Activated CD8-positive, alpha-beta T cell treated with anti-CD3 and anti-CD28 coated beads, Interleukin-2, amount 10 ng/mL, durations not matched to agents 7 days and 5 days (primary cell): ENCODE data around the gene DACH1. TPM values are rescaled to one million over a fixed set of nuclear protein-coding genes. Genes with fewer than 3 reads are reported as not detected.

Experiments
- ATAC-seq: fragments of 150-1000 bp; cut with Tn5 transposase; one replicate; pipeline ENCODE4 v1.10.0; 2021; ENCODE audit warnings: moderate library complexity
- CTCF ChIA-PET: fragments of 350-600 bp; sonication (Branson Sonifier 250); formaldehyde crosslinking; loops from one replicate; lab custom pipeline; 2021; ENCODE audit warnings: antibody characterized with exemption; lab: Charles Lee
- POLR2A ChIA-PET: fragments of 350-600 bp; sonication (Branson Sonifier 250); formaldehyde crosslinking; loops from one replicate; lab custom pipeline; 2021; ENCODE audit warnings: antibody characterized with exemption; lab: Charles Lee
- DNase-seq: peaks from one replicate; pipeline ENCODE4 v3.0.0-alpha.2; 2020
- H3K27ac Mint-ChIP-seq: one replicate; pipeline ENCODE4 v1.8.0; 2021; ENCODE audit warnings: mild to moderate bottlenecking, mixed read lengths
- H3K27me3 Mint-ChIP-seq: one replicate; pipeline ENCODE4 v1.8.0; 2021; ENCODE audit warnings: low read depth, mixed read lengths
- H3K36me3 Mint-ChIP-seq: one replicate; pipeline ENCODE4 v1.8.0; 2021; ENCODE audit warnings: low read depth, mixed read lengths
- H3K4me1 Mint-ChIP-seq: one replicate; pipeline ENCODE4 v1.8.0; 2021; ENCODE audit warnings: low read depth, mixed read lengths
- H3K4me3 Mint-ChIP-seq: one replicate; pipeline ENCODE4 v1.8.0; 2021; ENCODE audit warnings: mild to moderate bottlenecking, mixed read lengths
- H3K9me3 Mint-ChIP-seq: one replicate; pipeline ENCODE4 v1.8.0; 2022; ENCODE audit warnings: mixed read lengths; ENCODE audit not compliant: insufficient read depth
- total RNA-seq, 2 experiments: library from RNA; stranded (reverse); gene quantifications; one replicate each; pipeline ENCODE4 v1.2.3, GENCODE V29; 2021

Gene DACH1
- total RNA-seq, 2 experiments from 2014 or later, result not detected

DNA sequence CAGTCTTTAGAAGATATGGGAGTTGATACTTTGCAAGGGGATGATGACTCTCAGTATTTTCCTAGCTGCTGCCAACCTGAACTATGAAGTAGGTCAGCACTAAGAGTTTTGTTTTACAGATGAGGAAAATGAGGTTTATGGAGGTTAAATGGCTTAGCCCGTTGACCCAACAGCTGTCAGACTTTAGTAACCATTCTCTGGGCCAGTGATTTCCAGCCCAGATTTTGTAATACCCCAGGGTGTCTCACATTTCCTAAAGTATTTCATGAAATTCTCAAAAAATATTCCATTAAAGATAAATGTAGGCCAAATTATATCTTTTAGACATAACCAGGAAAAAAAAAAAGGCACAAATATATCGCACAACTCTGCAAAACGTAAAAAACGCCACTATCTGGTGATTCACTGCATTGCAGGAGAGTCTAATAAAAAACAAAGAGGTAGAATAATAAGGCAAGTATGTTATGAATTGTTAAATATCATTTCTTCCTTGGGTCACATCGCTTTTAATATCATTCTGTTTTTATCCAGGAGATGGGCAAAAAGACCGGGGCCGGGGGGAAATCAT, 112.5 kb downstream of the DACH1 start:
- ChIA-PET POLR2A (no interaction called here), CTCF (no interaction called here)
- DNase-seq (no peak), ATAC-seq (no peak)
- Mint-ChIP-seq H3K9me3 (no peaks in the 10 kb centered on the region), H3K4me1 (no peaks in the 10 kb centered on the region), H3K36me3 (no peaks in the 10 kb centered on the region), H3K27ac (no peak overlapping the region), H3K4me3 (no peak overlapping the region), H3K27me3 (no peaks in the 10 kb centered on the region)

DNA sequence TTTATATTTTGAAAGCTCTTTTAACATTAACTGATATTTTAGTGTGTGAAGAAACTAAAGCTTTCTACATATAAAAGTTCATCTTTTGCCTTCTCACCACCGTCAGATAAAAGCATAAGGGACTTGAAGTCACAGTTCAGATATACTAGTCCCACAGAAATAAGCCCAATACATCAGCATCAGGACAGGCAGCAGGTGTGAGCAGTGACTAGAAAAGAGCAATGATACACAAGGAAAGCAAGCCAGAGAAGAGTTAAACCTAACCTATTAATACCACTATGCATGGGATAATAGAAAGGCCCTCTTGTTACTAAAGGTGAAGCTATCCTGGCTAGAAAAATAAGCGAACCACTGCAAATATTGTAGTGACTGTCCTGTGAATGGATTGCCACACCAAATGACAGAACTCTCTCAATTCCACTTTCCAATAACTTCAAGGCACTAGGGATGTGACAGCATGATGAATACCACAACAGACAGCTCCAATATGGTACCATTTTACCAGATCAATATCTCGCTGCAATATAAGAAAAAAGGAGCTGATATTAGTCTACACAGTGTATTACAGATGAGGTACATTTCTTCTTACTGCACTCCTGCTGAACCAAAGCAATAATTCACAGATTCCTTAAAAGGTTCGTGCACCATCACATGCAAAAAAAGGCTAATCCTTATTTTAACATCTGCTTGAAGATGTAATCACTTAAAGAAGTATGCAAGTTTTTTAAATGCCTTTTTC, 114.1 kb downstream of the DACH1 start:
- CTCF ChIA-PET, result no interaction called here
- no peaks in the 10 kb centered on the region for H3K36me3 Mint-ChIP-seq
- no peaks in the 10 kb centered on the region for H3K4me1 Mint-ChIP-seq
- POLR2A ChIA-PET, result no interaction called here
- no peaks in the 10 kb centered on the region for H3K27me3 Mint-ChIP-seq
- H3K9me3 Mint-ChIP-seq, result no peaks in the 10 kb centered on the region
- H3K4me3 Mint-ChIP-seq, result no peak overlapping the region
- no peak for DNase-seq
- H3K27ac Mint-ChIP-seq, result no peak overlapping the region
- ATAC-seq, result no peak

DNA sequence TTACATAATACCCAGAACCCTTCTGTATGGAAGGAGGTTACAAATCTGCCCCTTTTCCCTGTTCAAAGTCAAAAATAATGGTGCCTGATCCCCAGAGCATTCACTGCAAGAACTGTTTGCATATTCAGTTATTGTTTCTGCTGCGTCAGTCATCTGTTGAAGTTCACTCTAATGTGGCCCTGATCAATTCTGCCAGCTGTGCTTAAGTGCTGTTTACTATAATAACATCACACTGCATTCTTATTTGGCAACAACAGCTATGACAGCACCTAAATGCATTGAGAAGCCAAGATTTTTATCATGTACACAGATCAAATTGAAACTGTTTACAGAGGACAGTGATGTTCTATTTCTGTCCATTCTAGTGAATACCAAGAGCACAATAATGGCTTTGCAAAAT, 115.9 kb downstream of the DACH1 start:
- Mint-ChIP-seq H3K36me3 (no peaks in the 10 kb centered on the region), H3K4me1 (no peaks in the 10 kb centered on the region), H3K4me3 (no peak overlapping the region), H3K27ac (no peak overlapping the region), H3K27me3 (no peaks in the 10 kb centered on the region), H3K9me3 (no peaks in the 10 kb centered on the region)
- DNase-seq, result no peak
- CTCF ChIA-PET, result no interaction called here
- ATAC-seq, result no peak
- POLR2A ChIA-PET, result no interaction called here

GRCh38 chr13:71730267-71730666, 136.7 kb downstream of the DACH1 start:
- Mint-ChIP-seq H3K27me3 (no peaks in the 10 kb centered on the region), H3K9me3 (no peaks in the 10 kb centered on the region), H3K4me1 (no peaks in the 10 kb centered on the region), H3K36me3 (no peaks in the 10 kb centered on the region), H3K27ac (no peak overlapping the region), H3K4me3 (no peak overlapping the region)
- DNase-seq (no peak), ATAC-seq (no peak)
- CTCF ChIA-PET, result no interaction called here
- POLR2A ChIA-PET, result no interaction called here

GRCh38 chr13:71729441-71729840, 137.6 kb downstream of the DACH1 start:
- Mint-ChIP-seq H3K9me3 (no peaks in the 10 kb centered on the region), H3K4me1 (no peaks in the 10 kb centered on the region), H3K27me3 (no peaks in the 10 kb centered on the region), H3K27ac (no peak overlapping the region), H3K4me3 (no peak overlapping the region), H3K36me3 (no peaks in the 10 kb centered on the region)
- ChIA-PET CTCF (no interaction called here), POLR2A (no interaction called here)
- ATAC-seq, result no peak
- no peak for DNase-seq

DNA sequence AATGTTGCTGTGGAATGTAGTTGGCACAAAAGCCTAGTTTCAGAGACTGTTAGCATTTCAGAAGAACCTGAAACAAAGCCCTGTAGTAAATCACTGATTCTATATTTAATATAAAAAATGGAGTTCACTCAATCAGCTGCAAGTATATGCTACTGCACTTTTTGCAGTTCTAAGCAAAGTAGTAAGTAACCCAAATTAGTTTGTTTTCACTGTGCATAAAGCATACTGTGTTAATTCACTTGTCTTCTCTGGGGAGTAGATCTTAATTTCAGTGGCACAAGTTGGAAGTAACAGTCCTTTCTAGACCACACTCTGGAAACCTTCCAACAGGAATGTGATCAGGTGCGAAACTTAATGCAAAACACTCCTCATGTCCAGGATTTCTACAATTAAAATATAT, 139.3 kb downstream of the DACH1 start:
- ATAC-seq (no peak), DNase-seq (no peak)
- Mint-ChIP-seq H3K27me3 (no peaks in the 10 kb centered on the region), H3K4me3 (no peak overlapping the region), H3K27ac (no peak overlapping the region), H3K36me3 (no peaks in the 10 kb centered on the region), H3K4me1 (no peaks in the 10 kb centered on the region), H3K9me3 (no peaks in the 10 kb centered on the region)
- ChIA-PET POLR2A (no interaction called here), CTCF (no interaction called here)

GRCh38 chr13:71727042-71727441, 140.0 kb downstream of the DACH1 start:
- DNase-seq (no peak), ATAC-seq (no peak)
- Mint-ChIP-seq H3K36me3 (no peaks in the 10 kb centered on the region), H3K4me3 (no peak overlapping the region), H3K9me3 (no peaks in the 10 kb centered on the region), H3K4me1 (no peaks in the 10 kb centered on the region), H3K27ac (no peak overlapping the region), H3K27me3 (no peaks in the 10 kb centered on the region)
- POLR2A ChIA-PET, result no interaction called here
- CTCF ChIA-PET, result no interaction called here

DNA sequence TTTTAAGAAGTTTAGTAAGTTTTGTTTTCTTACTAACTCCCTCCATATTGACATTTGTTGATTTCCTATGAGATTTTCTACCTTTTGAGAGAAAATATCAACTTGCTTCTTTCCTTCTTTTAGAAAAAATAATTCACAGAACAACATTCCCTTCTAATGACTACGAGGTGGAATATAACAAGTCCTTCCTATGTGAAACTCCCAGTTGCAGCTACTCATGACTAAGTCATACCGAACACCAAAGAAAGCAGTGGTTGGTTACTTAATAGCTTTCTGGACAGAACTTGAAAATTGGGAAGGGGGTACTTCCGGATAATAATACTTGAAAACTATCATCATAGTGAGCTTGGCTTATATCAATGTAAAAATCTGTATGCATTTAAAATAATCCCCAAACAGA, 144.8 kb downstream of the DACH1 start:
- Mint-ChIP-seq H3K4me1 (no peaks in the 10 kb centered on the region), H3K27me3 (no peaks in the 10 kb centered on the region), H3K9me3 (no peaks in the 10 kb centered on the region), H3K36me3 (no peaks in the 10 kb centered on the region), H3K27ac (no peak overlapping the region), H3K4me3 (no peak overlapping the region)
- DNase-seq (no peak), ATAC-seq (no peak)
- POLR2A ChIA-PET, result no interaction called here
- CTCF ChIA-PET, result no interaction called here

DNA sequence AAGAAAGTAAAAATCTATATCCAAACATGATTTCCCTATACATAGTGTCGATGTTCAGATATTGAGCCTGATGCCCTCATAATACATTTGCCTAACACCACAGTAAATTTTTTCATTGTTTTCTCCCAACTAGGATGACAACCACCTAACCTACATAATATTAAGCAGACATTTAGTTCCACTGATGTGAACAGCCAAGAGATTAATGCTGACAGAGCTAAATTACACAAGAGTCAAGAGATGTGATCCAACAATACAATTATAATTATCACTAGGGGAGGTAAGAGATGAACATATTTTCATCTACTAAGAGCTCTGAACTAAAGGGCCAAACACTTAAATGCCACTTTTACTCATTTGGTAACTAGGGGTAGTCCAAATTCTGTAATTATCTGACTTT, 145.9 kb downstream of the DACH1 start:
- CTCF ChIA-PET, result no interaction called here

DNA sequence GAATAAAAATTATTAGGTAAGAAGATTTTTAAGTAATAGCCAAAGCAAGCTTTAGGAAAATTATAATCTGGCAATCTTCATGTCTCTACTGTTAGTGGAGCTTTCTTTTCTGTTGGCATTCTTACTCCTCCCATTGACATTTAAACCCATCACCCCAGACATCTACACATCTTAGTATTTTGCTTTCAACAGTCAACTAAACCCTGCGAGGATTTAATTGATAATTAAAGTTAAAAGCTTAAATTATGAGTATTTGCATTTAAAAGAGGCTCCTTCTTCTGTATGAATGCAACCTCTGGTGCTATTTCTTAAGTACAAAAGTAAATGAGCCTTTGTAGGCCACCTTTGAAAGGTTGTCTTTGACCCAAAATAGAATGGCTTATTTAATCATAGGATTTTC, 148.1 kb downstream of the DACH1 start:
- ChIA-PET POLR2A (no interaction called here), CTCF (no interaction called here)
- H3K9me3 Mint-ChIP-seq, result no peaks in the 10 kb centered on the region
- H3K36me3 Mint-ChIP-seq, result no peaks in the 10 kb centered on the region
- H3K27ac Mint-ChIP-seq, result no peak overlapping the region
- no peaks in the 10 kb centered on the region for H3K4me1 Mint-ChIP-seq
- H3K27me3 Mint-ChIP-seq, result no peaks in the 10 kb centered on the region
- no peak overlapping the region for H3K4me3 Mint-ChIP-seq
- ATAC-seq (no peak), DNase-seq (no peak)

More for the DNA sequence above, 145.9 kb downstream of the DACH1 start:
- no peaks in the 10 kb centered on the region for H3K36me3 Mint-ChIP-seq
- H3K4me1 Mint-ChIP-seq, result no peaks in the 10 kb centered on the region
- ATAC-seq, result no peak
- no peaks in the 10 kb centered on the region for H3K27me3 Mint-ChIP-seq
- no peak for DNase-seq
- no peak overlapping the region for H3K4me3 Mint-ChIP-seq
- H3K27ac Mint-ChIP-seq, result no peak overlapping the region
- no peaks in the 10 kb centered on the region for H3K9me3 Mint-ChIP-seq
- POLR2A ChIA-PET, result no interaction called here

DNA sequence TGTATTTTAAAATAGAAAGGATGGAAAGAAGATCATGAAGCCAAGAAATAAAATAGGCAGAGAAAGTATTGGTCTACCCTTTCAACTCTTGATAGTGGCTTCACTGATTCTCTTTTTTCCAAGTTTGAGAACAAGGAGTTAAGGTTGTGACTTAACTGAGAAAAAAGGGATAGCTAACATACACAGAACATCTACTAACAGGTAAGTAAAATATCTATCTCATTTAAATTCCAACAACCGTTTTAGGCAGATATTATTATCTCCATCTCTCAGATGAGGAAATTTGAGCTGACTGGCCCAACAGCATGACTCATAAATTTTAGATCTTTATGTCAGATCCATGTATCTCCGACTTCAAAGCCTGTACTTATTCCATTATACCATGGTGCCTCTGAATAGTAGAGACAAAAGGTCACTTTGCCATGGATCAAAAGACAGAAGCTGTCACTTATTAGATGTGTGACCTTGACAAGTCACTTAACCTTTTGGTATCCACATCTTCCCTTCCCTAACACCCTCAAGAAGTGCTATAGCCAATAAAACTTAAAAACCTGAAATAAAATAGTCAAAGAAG, 152.1 kb downstream of the DACH1 start:
- no peak overlapping the region for H3K4me3 Mint-ChIP-seq
- no peaks in the 10 kb centered on the region for H3K27me3 Mint-ChIP-seq

GRCh38 chr13:71712988-71713653, 153.9 kb downstream of the DACH1 start:
- no peak for DNase-seq
- Mint-ChIP-seq H3K27ac (no peak overlapping the region), H3K4me1 (no peaks in the 10 kb centered on the region), H3K4me3 (no peak overlapping the region), H3K36me3 (no peaks in the 10 kb centered on the region), H3K27me3 (no peaks in the 10 kb centered on the region), H3K9me3 (no peaks in the 10 kb centered on the region)
- ChIA-PET CTCF (no interaction called here), POLR2A (no interaction called here)
- no peak for ATAC-seq

More for the DNA sequence above, 152.1 kb downstream of the DACH1 start:
- CTCF ChIA-PET, result no interaction called here
- H3K27ac Mint-ChIP-seq, result no peak overlapping the region
- no peaks in the 10 kb centered on the region for H3K9me3 Mint-ChIP-seq
- DNase-seq (no peak), ATAC-seq (no peak)
- H3K4me1 Mint-ChIP-seq, result no peaks in the 10 kb centered on the region
- no peaks in the 10 kb centered on the region for H3K36me3 Mint-ChIP-seq
- POLR2A ChIA-PET, result no interaction called here
